ENCODE measurements around the gene PEA15. TPM values are rescaled to one million over a fixed set of nuclear protein-coding genes. Genes with fewer than 3 reads are reported as not detected.

PEA15 gene
- total RNA-seq, 1 donor from 2014 or later: 39.1 TPM

- Histone ChIP-seq H4K20me1 (ENCODE audit: low read depth) (peaks cover 62% of the 10 kb centered on the region), H3K9ac (no peak overlapping the region), H3K79me2 (ENCODE audit: low read depth) (peaks cover 68% of the 10 kb centered on the region), H3K27ac (no peak overlapping the region), H3K27me3 (no peaks in the 10 kb centered on the region), H3F3A (ENCODE audit: low read depth) (no peaks in the 10 kb centered on the region), H3K9me3 (ENCODE audit: low read depth) (no peaks in the 10 kb centered on the region), H3K36me3 (peaks cover 14% of the 10 kb centered on the region), H3K4me2 (no peak overlapping the region), H3K4me3 (no peak overlapping the region), H2AFZ (replicated peaks) (no peak overlapping the region), H3K4me1 (peaks cover 8% of the 10 kb centered on the region)
- DNase-seq (ENCODE audit: low spot score): no peak
- no peak overlapping the region for H3K27ac Mint-ChIP-seq
- H3K36me3 Mint-ChIP-seq: peaks cover 14% of the 10 kb centered on the region
- H3K4me1 Mint-ChIP-seq: peaks cover 15% of the 10 kb centered on the region
- H3K4me3 Mint-ChIP-seq: no peak overlapping the region
- TF ChIP-seq, protein P1, sequence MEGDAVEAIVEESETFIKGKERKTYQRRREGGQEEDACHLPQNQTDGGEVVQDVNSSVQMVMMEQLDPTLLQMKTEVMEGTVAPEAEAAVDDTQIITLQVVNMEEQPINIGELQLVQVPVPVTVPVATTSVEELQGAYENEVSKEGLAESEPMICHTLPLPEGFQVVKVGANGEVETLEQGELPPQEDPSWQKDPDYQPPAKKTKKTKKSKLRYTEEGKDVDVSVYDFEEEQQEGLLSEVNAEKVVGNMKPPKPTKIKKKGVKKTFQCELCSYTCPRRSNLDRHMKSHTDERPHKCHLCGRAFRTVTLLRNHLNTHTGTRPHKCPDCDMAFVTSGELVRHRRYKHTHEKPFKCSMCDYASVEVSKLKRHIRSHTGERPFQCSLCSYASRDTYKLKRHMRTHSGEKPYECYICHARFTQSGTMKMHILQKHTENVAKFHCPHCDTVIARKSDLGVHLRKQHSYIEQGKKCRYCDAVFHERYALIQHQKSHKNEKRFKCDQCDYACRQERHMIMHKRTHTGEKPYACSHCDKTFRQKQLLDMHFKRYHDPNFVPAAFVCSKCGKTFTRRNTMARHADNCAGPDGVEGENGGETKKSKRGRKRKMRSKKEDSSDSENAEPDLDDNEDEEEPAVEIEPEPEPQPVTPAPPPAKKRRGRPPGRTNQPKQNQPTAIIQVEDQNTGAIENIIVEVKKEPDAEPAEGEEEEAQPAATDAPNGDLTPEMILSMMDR (IDR thresholded peaks at IDR 0.05): no peak
- no peak for TF ChIP-seq EZH2phosphoT487 (IDR thresholded peaks at IDR 0.05)
- TF ChIP-seq EZH2 (IDR thresholded peaks at IDR 0.05): no peak
- H3K27me3 Mint-ChIP-seq (ENCODE audit: insufficient read depth, low read depth): no peaks in the 10 kb centered on the region
- no peaks in the 10 kb centered on the region for H3K9me3 Mint-ChIP-seq
These were observed 39.0 kb downstream of the PEA15 start for GRCh38 chr1:160244209-160244608.

DNA sequence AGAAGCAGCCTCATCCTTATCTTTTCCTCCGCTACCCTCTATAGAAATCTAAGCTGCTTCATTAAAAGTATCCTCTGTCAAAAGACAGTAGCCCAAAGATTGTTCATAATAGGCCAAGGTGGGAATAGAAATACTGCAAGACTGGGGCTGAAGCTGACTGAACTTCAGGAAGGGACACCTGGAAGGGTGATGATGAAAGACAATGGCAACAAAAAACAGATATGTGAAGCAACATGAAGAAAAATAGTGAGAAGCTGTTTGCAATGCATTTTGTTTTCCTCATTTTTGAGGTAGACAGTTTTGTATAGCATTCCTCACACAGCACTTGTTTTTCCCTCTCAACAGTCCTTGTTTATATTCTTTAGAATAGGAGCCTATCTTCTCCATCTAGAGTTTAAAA lies 40.2 kb downstream of the PEA15 start:
- DNase-seq (ENCODE audit: low spot score): no peak
- H3K4me1 Mint-ChIP-seq: peaks cover 15% of the 10 kb centered on the region
- no peak overlapping the region for H3K27ac ChIP-seq
- H3K27me3 ChIP-seq: no peaks in the 10 kb centered on the region
- H3K4me2 ChIP-seq: no peak overlapping the region
- no peak overlapping the region for H3K27ac Mint-ChIP-seq
- peaks cover 8% of the 10 kb centered on the region for H3K4me1 ChIP-seq
- peaks cover 60% of the 10 kb centered on the region for H4K20me1 ChIP-seq (ENCODE audit: low read depth)
- H3K9me3 ChIP-seq (ENCODE audit: low read depth): no peaks in the 10 kb centered on the region
- TF ChIP-seq, protein P1 (IDR thresholded peaks at IDR 0.05): no peak
- no peak for TF ChIP-seq EZH2 (IDR thresholded peaks at IDR 0.05)
- TF ChIP-seq EZH2phosphoT487 (IDR thresholded peaks at IDR 0.05): no peak
- no peaks in the 10 kb centered on the region for H3F3A ChIP-seq (ENCODE audit: low read depth)
- H3K27me3 Mint-ChIP-seq (ENCODE audit: insufficient read depth, low read depth): no peaks in the 10 kb centered on the region
- no peak overlapping the region for H3K4me3 Mint-ChIP-seq
- no peak overlapping the region for H3K9ac ChIP-seq
- peaks cover 80% of the 10 kb centered on the region for H3K79me2 ChIP-seq (ENCODE audit: low read depth)
- H3K36me3 ChIP-seq: peaks cover 11% of the 10 kb centered on the region
- no peak overlapping the region for H3K4me3 ChIP-seq
- no peaks in the 10 kb centered on the region for H3K9me3 Mint-ChIP-seq
- peaks cover 8% of the 10 kb centered on the region for H3K36me3 Mint-ChIP-seq
- H2AFZ ChIP-seq (replicated peaks): no peak overlapping the region

DNA sequence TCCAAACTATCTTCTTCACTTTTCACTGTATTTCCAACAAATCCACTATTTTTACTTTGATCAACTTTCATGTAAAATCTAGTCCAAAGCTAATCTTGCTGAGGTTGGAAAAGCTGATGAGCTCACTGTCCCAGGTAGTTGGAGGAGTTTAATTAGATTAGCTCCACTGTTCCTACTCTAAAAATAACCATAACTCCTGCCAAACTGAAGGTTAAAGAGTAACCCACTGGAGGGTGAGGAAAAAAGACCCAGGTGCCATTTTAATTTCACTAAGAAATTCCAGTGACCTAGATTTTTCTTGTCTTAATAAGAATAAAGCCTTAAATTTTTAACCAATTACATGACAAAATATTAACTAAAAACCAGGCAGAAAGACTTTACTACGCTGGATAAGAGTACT lies 41.9 kb downstream of the PEA15 start:
- no peaks in the 10 kb centered on the region for H3K9me3 Mint-ChIP-seq
- H3K4me3 Mint-ChIP-seq: no peak overlapping the region
- no peak overlapping the region for H3K27ac Mint-ChIP-seq
- H3K4me1 Mint-ChIP-seq: peaks cover 18% of the 10 kb centered on the region
- DNase-seq (ENCODE audit: low spot score): no peak
- no peak overlapping the region for H3K9ac ChIP-seq
- peaks cover 71% of the 10 kb centered on the region for H4K20me1 ChIP-seq (ENCODE audit: low read depth)
- H3K4me3 ChIP-seq: no peak overlapping the region
- H3K27ac ChIP-seq: peak overlapping the region; percentile 3
- no peaks in the 10 kb centered on the region for H3K27me3 Mint-ChIP-seq (ENCODE audit: insufficient read depth, low read depth)
- peaks cover 95% of the 10 kb centered on the region for H3K79me2 ChIP-seq (ENCODE audit: low read depth)
- no peak for TF ChIP-seq EZH2 (IDR thresholded peaks at IDR 0.05)
- TF ChIP-seq, protein P1 (IDR thresholded peaks at IDR 0.05): no peak
- TF ChIP-seq EZH2phosphoT487 (IDR thresholded peaks at IDR 0.05): no peak
- H3K9me3 ChIP-seq (ENCODE audit: low read depth): no peaks in the 10 kb centered on the region
- peaks cover 8% of the 10 kb centered on the region for H3K4me1 ChIP-seq
- no peaks in the 10 kb centered on the region for H3K27me3 ChIP-seq
- no peak overlapping the region for H3K4me2 ChIP-seq
- peaks cover under 1% of the 10 kb centered on the region for H3F3A ChIP-seq (ENCODE audit: low read depth)
- peaks cover 3% of the 10 kb centered on the region for H3K36me3 Mint-ChIP-seq
- H3K36me3 ChIP-seq: peaks cover 11% of the 10 kb centered on the region
- no peak overlapping the region for H2AFZ ChIP-seq (replicated peaks)
